K562 (cell line): ENCODE data around the gene ERFL. TPM values are rescaled to one million over a fixed set of nuclear protein-coding genes. Genes with fewer than 3 reads are reported as not detected.

ENCODE experiments used
- FOXJ3 ChIP-seq: sonication (generic); formaldehyde crosslinking; IDR thresholded peaks from 2 replicates; pipeline ENCODE4 v1.4.0; 2020; ENCODE audit warnings: mild to moderate bottlenecking, missing genetic modification reagents
- HNRNPH1 ChIP-seq: fragments of 200-400 bp; formaldehyde crosslinking; optimal IDR thresholded peaks from 2 replicates; pipeline ENCODE3; 2017; ENCODE audit warnings: low read depth, mild to moderate bottlenecking, low read length, moderate library complexity
- KHSRP ChIP-seq: fragments of 450-650 bp; IDR thresholded peaks from 2 replicates; pipeline ENCODE4 v1.6.1; 2017
- LCOR ChIP-seq: sonication (generic); formaldehyde crosslinking; IDR thresholded peaks from 2 replicates; pipeline ENCODE4 v1.8.0; 2022; ENCODE audit warnings: mild to moderate bottlenecking, missing genetic modification reagents
- MGA ChIP-seq: fragments of 450-650 bp; IDR thresholded peaks from 2 replicates; pipeline ENCODE4 v1.6.1; 2016; ENCODE audit warnings: mild to moderate bottlenecking, moderate library complexity
- NELFE ChIP-seq: IDR thresholded peaks from 2 replicates; pipeline ENCODE4 v1.6.1; 2011; ENCODE audit warnings: mild to moderate bottlenecking; ENCODE audit not compliant: insufficient read depth, insufficient read length
- PHF20 ChIP-seq: fragments of 450-650 bp; IDR thresholded peaks from 2 replicates; pipeline ENCODE4 v1.6.1; 2018; ENCODE audit not compliant: partially characterized antibody
- ZBTB11 ChIP-seq, 3 experiments: fragments of 200-800 bp in 1 of 3; fragments of 250-450 bp in 1 of 3; fragments of 450-650 bp in 1 of 3; sonication (Bioruptor Pico) in 1 of 3; sonication (Bioruptor generic) in 1 of 3; formaldehyde crosslinking in 1 of 3; IDR thresholded peaks; 2 replicates each; pipeline versions ENCODE4 v1.6.1 to v1.8.0; 2016 to 2022; ENCODE audit warnings: mild to moderate bottlenecking in 2 of 3, missing genetic modification characterization in 2 of 3, missing compliant biosample characterization in 1 of 3, moderate library complexity in 1 of 3
- ZC3H4 ChIP-seq: sonication (generic); formaldehyde crosslinking; IDR thresholded peaks from 2 replicates; pipeline ENCODE4 v1.9.0; 2021; ENCODE audit warnings: missing genetic modification reagents, borderline replicate concordance
- ZNF140 ChIP-seq: fragments of 250-450 bp; sonication (Bioruptor Pico); IDR thresholded peaks from 2 replicates; pipeline ENCODE4 v1.8.0; 2021; ENCODE audit warnings: moderate library complexity, mild to moderate bottlenecking, inconsistent platforms
- ZNF175 ChIP-seq: fragments of 200-800 bp; sonication (Bioruptor generic); IDR thresholded peaks from 2 replicates; pipeline ENCODE4 v1.6.1; 2016; ENCODE audit warnings: low read depth, mild to moderate bottlenecking, missing genetic modification characterization, missing compliant biosample characterization
- ZNF23 ChIP-seq: fragments of 250-450 bp; sonication (Bioruptor Pico); IDR thresholded peaks from 2 replicates; pipeline ENCODE4 v1.4.0; 2020; ENCODE audit warnings: mild to moderate bottlenecking
- ZNF75A ChIP-seq: fragments of 450-650 bp; formaldehyde crosslinking; IDR thresholded peaks from 2 replicates; pipeline ENCODE4 v1.4.0; 2020; ENCODE audit warnings: mild to moderate bottlenecking
- polyA plus RNA-seq, 8 experiments: library from polyadenylated mRNA; depleted of rRNA in 4 of 8; stranded (reverse) in 5 of 8; unstranded in 3 of 8; fragments of >200 nt; fragmentation: Nextera tagmentation in 2 of 8; fragmentation: Illumina TruSeq in 1 of 8; extraction: Ambion mirVana in 2 of 8; extraction: Trizol in 1 of 8; gene quantifications; 2 replicates each; pipeline versions ENCODE4 v1.2.1 to v1.2.3, GENCODE V29; 2011 to 2014; ENCODE audit warnings: inconsistent platforms in 1 of 8, missing spikeins in 1 of 8
- total RNA-seq, 7 experiments: library from RNA; depleted of rRNA in 6 of 7; stranded (reverse); fragments of >200 nt in 6 of 7; fragmentation: Illumina TruSeq in 2 of 7; extraction: Trizol in 2 of 7; gene quantifications; 2 replicates each; pipeline versions ENCODE4 v1.2.1 to v1.2.3, GENCODE V29; 2011 to 2021; ENCODE audit warnings: low replicate concordance in 1 of 7

ERFL gene
- total and polyA plus RNA-seq, 9 of the 15 experiments (the other 6 are each of a cell fraction or from before 2014, with no cell fraction given), result 0.07 to 0.75 (median 0.32) TPM; not detected in 4

- TF ChIP-seq MGA, result no peak
- TF ChIP-seq PHF20, result no peak
- no peak for TF ChIP-seq ZNF75A
- TF ChIP-seq ZC3H4, result no peak
- TF ChIP-seq NELFE, result no peak
- no peak for TF ChIP-seq ZNF140
- TF ChIP-seq KHSRP, result no peak
- no peak for TF ChIP-seq ZNF23 (CRISPR knock-in tag)
- TF ChIP-seq FOXJ3, result no peak
- TF ChIP-seq HNRNPH1, result no peak
- no peak for TF ChIP-seq LCOR (CRISPR knock-in tag)
- no peak for TF ChIP-seq ZNF175 (CRISPR knock-in tag)
- no peak for TF ChIP-seq ZBTB11 (CRISPR knock-in tag; IDR thresholded peaks at IDR 0.05)
Observed at GRCh38 chr19:41872775-41873647, 55.2 kb downstream of the ERFL start (continued).
